GM12873 (cell line): ENCODE results near the gene CNTN4.
A peak's percentile ranks its signal among the peaks of the same experiment; 100 is the strongest.

ENCODE experiments used
- TF ChIP-seq, protein P1 (sequence below): IDR thresholded peaks from 2 replicates; pipeline ENCODE4 v1.5.1; 2012; ENCODE audit warnings: low read depth, mild to moderate bottlenecking, moderate library complexity, low read length, control low read depth; ENCODE audit not compliant: insufficient read depth; ENCODE audit errors: missing control alignments

CNTN4 gene

GRCh38 chr3:3087279-3087678 lies 988.6 kb downstream of the CNTN4 start:
- TF ChIP-seq, protein P1, sequence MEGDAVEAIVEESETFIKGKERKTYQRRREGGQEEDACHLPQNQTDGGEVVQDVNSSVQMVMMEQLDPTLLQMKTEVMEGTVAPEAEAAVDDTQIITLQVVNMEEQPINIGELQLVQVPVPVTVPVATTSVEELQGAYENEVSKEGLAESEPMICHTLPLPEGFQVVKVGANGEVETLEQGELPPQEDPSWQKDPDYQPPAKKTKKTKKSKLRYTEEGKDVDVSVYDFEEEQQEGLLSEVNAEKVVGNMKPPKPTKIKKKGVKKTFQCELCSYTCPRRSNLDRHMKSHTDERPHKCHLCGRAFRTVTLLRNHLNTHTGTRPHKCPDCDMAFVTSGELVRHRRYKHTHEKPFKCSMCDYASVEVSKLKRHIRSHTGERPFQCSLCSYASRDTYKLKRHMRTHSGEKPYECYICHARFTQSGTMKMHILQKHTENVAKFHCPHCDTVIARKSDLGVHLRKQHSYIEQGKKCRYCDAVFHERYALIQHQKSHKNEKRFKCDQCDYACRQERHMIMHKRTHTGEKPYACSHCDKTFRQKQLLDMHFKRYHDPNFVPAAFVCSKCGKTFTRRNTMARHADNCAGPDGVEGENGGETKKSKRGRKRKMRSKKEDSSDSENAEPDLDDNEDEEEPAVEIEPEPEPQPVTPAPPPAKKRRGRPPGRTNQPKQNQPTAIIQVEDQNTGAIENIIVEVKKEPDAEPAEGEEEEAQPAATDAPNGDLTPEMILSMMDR = no peak

GRCh38 chr3:3087716-3088465 lies 989.2 kb downstream of the CNTN4 start:
- TF ChIP-seq, protein P1 = no peak

DNA sequence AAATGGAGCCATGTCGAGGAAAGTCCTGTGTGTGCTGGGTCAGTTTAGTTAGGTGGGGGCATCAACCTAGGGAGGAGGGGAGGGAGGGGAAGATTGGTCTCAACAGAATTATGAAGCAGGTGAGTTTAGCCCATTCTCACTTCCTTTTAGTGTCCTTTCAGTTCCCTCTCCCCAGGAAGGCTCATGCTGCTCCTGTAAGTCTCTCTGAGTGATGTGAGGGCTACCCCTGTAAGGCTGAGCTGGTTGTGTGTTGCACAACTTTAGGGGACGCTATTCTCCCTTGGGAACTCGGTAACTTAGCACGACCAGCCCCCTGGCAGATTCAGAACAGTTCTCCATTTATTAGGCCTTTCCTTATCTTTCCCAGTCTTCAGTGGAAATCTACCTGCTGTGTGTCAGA lies 990.4 kb downstream of the CNTN4 start:
- TF ChIP-seq, protein P1 = peak; percentile 55

GRCh38 chr3:3097958-3098357 lies 999.3 kb downstream of the CNTN4 start:
- TF ChIP-seq, protein P1 = no peak

GRCh38 chr3:3101660-3102458 lies 1003.2 kb downstream of the CNTN4 start:
- TF ChIP-seq, protein P1 = no peak

- TF ChIP-seq, protein P1 = no peak
These were observed 1004.1 kb downstream of the CNTN4 start for GRCh38 chr3:3102751-3103150.

GRCh38 chr3:3105246-3105645 lies 1006.6 kb downstream of the CNTN4 start:
- TF ChIP-seq, protein P1 = no peak
